CD4-positive, alpha-beta T cell treated with Interleukin-4 for 4 hours (primary cell): ENCODE measurements around the gene FAM107A.

Experiments used
- DNase-seq: peaks from one replicate; pipeline ENCODE4 v3.0.0-alpha.2; 2020

Gene FAM107A, protein sequence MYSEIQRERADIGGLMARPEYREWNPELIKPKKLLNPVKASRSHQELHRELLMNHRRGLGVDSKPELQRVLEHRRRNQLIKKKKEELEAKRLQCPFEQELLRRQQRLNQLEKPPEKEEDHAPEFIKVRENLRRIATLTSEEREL

DNA sequence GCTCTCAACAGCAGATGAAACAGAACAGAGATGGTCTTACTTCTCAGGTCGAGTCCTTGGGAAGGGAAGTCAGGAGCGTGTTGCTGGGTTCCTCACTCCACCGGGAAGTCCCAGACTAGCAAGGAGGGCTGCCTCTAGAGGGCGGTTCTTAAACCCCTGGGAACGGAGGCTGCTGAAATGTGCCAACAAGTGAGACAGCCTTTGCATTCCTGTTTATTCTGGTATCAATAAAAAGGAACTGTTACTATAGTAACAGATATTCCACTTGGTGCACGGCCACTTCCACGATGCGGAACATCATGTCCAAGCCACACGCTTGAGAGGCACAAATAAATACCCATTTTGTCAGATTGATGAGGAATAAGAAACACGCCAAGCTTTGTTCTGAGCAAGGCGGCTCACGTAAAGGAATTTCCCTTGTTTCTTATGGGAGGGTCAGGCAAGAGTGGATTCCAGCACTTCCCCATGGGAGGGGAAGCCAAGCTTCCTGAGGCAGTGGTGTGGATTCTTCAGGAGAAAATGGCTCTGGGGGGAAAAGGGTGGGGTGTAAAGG is at the start of gene FAM107A:
FAM107A (minus strand) TSS at position 123 of the 553 bp plus-strand sequence. CDS start 7,531 bp downstream, outside the sequence.
- DNase-seq, result no peak

DNA sequence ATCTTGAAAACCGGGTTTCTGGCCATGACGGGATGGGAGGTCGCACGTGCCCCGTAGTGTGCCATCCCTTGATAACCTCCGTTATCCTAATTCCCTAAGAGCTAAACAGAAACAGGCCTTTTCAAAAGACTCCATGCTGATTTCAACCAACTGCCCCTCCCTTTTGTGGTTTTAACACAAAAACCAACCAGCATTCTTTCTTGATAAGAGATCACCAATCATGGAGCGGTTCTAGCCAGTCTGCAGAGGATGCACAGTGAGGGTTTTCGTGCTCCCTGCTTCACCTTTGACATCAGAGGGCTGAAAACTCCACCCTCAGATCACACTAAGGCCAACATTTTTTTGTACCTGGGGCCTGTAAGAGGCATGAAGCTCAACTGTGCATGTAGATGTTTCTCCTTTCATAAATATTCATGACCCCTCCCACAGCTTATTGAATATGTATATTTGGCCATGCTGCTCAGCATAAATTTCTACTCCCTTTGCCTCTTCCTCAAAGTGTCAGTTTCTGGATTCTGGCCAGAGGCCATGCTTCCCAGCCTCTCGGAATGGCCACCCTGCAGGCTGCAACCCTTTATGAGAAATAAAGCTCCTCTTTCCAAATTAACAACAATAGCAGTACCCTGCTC is 48.1 kb upstream of the FAM107A start:
- no peak for DNase-seq

DNA sequence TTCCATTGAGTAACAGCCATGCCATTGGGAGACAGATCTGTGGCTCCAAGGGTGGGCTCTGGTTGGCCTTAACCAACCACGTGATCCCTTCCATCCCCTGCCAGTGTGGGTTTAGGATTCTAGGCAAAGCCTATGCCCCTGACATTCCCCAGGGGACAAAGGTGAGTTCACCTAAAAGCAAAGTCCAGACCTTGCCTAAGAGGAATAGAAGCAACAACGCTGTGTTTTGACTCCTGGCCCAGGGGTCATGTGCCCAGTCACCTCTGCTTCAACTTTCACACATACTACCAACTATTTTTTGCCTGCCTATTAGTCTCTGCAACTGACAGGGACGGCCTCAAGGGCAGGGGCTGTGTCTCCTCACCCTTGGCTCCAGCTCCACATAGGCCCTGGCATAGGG is 47.4 kb upstream of the FAM107A start:
- no peak for DNase-seq

DNA sequence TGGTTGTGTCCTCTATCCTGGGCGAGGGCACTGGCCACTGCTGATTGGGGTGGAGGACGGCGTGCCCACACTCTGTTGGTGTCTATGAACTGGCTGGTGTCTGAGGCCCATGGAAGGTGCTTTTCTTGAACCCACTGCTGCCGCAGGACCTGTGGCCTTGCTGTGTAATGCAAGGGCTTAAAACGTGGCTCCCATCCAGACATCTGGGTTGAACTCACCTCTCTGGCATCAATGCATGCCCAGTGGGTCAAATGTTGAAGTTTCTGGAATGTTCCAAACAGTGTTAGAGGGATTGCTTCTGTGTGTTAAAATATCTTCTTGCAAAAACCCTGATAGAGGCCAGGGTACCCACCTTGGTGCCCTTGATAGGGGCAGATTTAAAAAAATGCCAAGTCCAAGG is 46.8 kb upstream of the FAM107A start:
- no peak for DNase-seq

DNA sequence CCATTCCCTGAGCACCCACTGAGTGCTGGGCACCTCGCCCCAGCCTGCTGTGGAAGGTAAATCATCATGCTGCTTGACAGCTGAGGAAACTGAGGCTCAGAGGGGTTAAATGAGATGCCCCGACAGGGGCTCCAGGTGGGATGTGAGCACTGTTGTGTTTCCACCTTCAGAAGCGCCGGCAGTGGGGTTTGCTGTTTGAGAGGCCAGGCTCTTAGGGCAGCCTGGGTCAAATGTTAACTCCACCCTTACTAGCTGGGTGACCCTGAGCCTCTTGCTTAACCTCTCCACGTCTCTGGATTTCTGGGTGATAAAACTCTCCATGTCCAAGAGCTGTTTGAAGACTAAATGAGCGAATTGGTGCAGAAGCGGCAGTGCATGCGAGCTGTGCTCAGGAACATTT is 46.3 kb upstream of the FAM107A start:
- no peak for DNase-seq

DNA sequence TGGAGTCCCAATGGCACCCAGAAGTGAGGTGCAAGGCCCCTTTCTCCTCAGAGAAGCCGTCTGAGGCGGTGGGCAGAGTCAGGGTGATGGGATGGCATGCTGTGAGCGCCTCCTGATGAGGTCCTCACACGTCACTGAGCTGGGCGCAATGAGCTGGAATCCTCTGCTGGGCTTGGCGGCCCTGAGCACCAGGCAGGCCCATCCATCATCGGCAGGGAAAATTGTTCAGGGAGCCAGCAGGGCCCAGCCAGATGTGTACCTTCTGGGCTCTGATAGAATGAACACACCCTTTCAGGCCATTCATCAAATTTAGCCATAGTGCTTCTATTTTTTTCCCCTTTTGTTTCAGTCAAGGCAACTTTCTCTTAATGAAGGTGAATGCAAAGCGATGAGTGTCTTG is 45.7 kb upstream of the FAM107A start:
- no peak for DNase-seq

DNA sequence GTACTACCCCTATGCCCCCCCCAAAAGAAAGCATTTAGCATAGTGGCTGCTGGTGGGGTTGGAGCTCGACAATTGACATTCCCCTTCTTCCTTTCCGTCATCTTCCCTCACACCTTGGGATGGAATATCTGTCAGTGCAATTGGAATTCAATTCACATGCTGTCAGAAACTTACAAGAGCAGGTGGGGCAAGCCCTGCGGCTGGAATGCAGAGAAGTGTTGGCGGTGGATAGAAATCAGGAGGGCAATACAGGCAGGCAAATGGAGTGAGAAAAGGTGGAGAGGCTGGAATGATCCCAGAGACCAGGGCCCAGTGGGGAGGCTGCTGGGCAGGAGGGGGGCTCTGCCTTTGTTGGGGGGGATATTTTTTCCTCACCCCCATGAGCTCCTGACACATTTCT is 45.2 kb upstream of the FAM107A start:
- DNase-seq, result no peak

DNA sequence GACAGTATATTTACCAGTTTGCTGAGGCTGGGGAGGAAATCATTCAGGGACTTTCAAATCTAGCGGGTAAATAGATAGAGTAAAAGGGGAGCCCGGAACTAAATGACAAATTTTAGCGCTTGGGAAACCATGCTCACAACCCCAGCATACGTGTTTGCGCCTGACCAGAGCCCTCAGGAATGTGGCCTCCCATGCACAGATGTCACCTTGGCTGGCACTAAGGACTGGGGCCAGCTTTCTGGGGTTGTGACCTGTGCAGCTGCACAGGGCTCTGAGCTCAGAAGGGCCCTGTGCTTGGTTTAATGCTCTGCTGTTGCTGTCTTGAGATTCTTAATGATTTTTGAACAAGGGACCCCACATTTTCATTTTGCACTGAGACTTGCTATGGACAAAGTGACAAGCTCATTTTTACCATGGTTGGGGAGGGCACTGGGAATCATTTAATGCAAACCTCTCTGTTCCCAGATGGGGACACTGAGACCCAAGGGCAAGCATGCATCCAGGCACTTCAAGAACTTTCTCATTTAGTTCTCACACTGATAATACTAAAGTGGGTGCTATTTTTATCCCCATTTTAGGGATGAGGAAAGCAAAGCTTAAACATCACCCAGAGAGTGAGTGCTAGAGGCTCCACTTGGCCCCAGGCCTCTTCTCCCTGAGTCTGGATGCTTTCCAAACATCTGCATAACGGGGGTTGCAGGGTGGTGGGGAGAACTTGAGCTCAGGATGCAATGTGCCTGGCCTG is 44.1 kb upstream of the FAM107A start:
- no peak for DNase-seq

DNA sequence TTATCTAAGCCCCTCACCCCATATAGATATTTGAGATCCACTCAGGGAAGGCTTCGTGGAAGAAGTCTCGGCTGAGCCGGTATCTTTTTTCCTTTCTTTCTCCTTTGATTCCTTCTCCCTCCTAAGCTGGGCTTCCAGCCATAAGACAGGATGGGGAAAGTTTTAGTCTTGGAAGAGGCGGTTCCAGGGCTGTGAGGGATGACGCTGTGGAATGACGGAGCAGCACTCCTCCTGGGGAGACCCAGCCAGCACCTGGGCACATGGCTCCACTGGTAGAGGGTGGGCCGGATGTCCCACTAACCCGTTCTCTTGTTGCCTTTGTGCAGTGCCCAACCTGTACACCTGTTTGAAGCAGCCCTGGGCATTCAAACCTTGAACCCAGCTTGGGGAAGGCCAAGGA is 43.2 kb upstream of the FAM107A start:
- no peak for DNase-seq

DNA sequence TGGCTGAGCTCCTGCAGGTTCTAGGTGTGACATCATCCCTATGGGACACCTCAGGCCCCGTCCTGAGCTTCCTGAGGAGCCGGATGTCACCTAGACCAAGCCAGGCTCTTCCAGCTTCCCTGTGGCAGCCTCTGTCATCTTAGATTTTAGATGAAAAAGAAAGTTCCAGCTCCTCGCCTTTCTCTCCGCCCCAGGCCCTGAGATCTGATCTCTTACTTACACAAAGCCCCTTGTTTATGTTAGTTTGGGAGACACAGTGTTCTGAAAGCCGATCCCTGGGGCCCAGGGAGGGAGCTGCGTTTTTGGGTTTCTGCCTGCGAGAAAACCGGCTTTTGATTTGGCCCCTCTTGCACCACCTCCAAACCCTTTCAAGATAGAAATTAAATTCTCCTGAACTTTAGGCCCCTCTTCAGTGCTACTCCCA is 40.2 kb upstream of the FAM107A start:
- no peak for DNase-seq

DNA sequence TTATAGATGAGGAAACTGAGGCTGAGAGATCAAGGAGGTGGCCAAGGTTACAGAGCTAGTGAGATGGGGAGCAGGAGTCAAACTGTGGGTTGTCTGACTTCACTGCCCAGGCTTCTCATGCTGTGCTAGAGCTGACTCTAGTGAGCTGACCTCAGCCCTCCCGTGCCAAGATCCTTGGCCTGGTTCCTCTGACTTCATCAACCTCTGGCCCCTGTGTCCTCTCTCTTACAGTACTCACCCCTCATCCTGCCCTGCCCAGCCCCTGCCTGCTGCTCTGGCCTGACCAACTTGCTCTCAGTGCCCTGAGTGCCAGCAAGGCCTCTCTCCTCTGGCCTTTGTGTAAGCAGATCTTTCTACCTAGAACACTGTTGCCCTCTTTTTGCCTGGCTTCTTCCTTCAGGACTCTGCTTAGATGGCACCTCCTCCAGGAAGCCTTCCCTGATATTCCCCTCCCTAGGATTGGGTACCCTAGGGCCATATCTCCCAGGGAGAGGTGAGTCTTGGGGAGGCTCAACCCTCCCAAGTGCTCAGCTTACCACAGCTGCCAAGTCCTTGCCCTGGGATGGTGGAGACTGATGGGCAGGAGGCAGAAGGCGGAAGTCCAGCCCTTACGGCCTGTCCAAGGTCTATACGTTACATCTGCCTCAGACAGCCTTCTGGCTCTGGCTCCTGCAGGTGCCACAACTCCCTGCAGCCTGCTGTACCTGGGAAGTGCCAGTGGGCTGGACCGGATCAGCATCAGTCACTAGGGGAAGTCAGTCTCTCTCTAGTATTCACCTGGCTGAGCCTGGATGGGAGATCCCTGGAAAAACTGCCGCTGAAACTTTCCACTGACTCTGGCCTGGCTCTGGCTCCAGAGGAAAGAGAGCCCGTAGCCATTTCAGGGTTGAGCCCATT is 36.3 kb upstream of the FAM107A start:
- DNase-seq, result no peak

DNA sequence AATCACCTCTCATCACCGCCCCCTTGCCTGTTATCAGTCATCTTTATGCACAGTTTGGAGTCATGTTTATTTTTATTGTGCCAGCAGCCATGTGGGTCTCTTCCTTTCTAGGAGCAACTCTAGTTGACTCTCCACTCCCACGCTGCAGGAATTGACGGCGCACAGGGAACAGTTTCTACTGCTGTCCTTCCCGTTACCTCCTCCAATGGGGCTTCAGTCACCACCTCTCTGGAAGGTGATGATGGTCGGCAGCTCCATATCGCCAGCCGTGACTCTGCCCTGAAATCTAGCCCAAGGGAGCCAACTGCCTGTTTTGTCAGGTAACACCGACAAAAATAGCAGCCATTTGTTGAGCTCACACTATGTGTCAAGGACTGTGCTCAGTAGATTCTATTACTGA is 35.6 kb upstream of the FAM107A start:
- DNase-seq, result no peak

DNA sequence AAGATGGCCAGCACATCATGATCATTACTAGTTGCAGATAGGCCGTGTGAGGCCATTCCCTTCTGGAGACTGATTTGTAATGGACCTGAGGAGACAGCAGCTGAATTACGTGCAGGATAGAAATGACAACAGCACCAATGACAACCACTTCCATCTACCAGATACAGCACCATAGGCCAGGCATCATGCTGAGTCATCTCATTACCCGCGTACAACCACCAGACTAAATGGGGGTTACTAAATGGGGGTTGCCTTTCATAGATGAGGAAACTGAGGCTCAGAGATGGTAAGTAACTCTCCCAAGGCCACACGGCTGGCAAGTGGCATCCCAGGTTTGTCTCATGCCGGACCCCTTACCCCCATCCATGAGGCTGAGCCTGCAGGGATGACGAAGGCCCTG is 32.8 kb upstream of the FAM107A start:
- DNase-seq, result no peak

DNA sequence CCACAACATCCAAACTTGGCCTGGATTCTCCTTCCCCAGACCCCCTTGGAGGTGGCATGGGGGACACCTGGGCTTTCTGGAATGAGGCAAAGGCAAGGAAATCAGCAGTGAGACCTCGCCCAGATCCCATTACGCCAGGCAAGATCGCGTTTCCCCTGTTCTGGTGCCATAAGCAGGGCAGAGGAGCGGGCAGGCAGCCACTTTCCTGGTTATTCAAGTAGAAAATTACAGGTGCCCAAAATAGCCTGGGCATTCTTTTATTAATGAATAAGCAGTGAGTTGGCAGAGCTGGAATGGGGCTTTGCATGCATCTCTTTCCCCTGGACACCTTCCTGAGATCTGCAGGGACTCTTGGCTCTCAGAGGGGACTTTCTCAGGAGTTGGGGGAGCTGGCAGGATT is 31.5 kb upstream of the FAM107A start:
- DNase-seq, result no peak

DNA sequence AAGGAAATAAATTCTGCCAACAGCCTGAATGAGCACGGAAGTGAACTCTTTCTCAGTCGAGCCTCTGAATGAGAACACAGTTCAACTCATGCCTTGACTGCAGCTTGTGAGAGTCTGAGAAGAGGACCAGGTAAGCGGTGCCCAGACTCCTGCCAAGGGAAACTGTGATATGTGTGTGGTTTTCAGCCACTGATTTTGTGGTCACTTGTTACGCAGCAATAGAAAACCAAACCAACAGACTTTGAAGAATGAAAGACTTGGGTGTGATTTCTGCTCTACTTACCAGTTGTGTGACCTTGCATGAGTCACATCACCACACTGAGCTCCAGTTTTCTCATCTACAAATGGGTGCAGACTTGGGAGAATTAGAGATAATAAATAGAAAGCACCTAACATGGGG is 30.6 kb upstream of the FAM107A start:
- no peak for DNase-seq

DNA sequence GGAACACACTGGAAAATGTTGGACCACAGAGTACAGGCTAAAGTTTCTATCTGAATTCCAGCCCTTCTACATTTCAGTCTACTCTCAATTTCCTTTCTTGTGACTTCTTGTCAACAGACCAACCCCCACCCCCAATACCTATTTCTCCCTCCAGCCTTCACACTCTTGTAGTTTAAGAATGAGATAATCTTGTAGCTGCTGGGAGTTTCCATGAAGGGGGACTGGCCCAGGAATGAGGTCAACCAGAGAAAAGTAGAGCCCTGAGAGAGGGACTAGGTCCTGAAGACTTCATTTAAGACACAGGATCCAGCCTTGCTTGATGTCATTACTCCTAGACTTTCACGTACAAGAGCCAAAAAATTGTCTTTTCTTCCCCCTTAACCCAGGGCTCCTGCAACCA is 29.5 kb upstream of the FAM107A start:
- no peak for DNase-seq

DNA sequence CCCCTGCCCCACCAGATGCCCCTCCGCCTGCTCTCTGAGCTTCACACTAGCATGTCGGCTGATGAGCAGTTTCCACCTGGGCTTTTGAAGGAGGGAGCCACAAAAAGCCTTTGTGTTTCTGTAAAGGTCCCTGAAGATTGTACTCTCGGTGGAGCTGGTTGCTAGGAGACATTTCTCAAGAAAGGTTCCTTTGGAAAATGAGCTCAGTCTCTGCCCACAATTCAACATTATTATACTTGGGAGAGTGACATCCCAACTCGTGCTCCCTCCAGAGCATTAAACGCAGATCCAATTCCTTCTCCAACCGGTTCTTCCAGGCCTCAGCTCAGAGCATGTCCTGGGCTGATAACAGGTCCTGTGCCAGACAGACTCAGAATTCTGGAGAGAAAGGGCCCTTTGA is 26.8 kb upstream of the FAM107A start:
- no peak for DNase-seq

DNA sequence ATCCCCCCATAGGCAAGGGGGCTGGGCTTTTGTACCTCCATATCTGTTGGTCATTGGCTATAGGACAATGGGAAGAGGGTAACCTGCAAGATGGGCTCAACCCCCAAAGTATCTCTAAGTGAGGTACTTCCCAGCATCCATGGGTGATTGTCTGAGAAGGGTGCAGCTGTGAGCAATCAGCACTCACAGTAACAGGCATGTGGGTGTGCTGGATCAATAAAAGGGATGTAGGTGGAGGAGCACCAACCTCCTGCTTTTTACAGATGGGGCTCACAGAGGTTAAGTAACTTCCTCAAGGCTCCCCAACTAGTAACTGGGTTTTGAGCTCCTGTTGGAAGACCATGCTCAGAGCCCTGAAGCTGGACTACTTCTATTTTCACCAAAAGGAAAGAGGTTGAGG is 26.4 kb upstream of the FAM107A start:
- no peak for DNase-seq

DNA sequence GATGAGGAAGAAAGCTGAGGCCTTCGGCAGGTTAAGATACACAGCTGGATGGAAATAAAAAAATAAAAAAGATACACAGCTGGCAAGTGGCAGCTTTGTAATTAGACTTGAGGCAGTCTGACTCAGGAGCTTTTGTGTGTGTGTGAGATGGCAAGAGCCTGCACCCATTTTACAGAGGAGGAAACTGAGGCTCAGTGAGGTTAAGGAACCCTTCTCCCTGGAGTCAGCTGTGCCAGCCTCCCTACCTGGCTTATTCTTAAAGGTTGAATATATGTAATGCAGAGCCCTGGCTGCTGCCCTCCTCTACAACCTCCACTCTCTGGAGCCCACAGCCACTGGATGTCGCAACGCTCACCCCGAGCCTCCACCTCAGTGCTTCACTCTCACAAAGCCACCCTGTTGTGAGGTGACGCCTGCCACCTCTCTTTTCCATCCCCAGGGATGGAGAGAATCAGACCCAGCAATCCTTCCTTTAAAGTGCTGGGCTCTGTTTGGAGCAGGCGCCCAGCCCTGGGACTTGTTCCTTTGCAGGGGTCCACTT is 20.6 kb upstream of the FAM107A start:
- DNase-seq, result no peak

DNA sequence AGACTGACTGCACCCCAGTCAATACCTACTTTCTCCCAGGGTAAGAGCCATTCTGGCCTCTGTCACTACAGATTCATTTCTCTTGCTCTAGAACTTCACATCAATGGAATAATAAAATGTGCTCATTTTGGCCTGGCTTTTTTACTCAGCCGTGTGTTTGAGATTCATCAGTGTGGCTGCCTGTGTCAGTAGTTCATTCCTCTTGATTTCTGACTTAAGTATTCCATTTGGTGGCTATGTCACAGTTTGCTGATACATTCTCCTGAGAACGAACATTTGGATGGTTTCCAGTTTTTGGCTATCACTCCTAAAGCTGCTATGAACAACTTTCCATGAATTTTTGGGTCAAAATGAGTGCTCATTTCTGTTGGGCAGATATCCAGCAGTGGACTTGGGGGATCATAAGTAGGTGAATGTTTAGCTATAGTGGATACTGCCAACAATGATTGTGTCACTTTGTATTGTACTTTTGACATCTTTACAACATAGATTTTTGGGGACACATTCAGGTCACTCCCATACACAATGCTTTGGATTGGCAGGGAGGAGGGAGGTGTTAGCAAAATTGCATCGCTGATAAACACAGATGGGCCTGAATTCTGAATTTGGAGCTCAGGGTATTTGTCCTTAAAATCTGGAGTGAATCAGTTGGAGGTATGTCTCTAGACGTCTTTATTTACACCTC is 19.8 kb upstream of the FAM107A start:
- no peak for DNase-seq

DNA sequence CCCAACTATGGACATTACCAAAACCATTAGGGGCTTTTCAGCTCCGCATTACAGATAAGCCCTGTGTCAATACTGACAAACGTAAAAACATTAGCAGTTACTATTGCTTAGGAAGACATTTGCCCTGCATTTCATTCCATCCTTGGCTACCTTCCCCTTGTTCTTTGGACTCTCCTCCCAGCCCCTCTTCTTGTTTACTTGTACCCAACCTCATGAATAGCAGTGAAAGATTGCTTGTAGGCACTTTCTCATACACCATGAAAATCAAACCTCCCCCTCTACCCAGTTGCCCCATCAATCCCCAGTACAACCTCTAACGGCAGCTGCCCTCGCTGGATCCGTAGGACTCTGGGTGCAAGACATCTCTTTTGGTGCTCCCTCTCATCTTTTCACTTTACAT is 16.9 kb upstream of the FAM107A start:
- no peak for DNase-seq
